LHCN-M2 (cell line): Measurements from ENCODE around the gene PRR9. TPM values are rescaled to one million over a fixed set of nuclear protein-coding genes. Genes with fewer than 3 reads are reported as not detected.

Experiments
- DNase-seq: peaks from one replicate; pipeline ENCODE4 v3.0.0-alpha.2; 2012; ENCODE audit warnings: low read depth
- total RNA-seq: library from RNA; depleted of rRNA; stranded (reverse); fragments of >200 nt; gene quantifications from 2 replicates; pipeline ENCODE4 v1.2.3, GENCODE V29; 2014; rRNA removed

Gene PRR9
- total RNA-seq, 1 experiment from 2014 or later = not detected

GRCh38 chr1:153262462-153263157 lies 45.2 kb downstream of the PRR9 start:
- no peak for DNase-seq

DNA sequence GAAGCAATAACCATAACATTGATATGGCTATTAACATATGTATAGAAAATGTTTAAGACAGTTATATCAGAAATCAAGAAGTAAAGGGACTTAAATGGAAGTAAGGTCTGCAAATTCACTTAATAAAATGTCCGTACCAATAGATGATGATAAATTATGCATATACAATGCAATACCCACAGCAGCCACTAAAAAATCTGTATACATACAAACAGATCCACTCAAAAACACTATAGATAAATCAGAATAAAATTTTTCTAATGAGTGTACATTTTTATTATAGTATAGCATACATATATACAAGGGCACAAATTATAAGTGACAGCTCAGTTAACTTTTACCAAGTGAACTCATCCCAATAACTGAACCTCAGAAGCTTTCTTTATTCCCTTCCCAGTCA lies 48.1 kb downstream of the PRR9 start:
- no peak for DNase-seq

Other genes starting within 250 kb of the PRR9 start
- not detected in 2 replicates for gene SPRR4, start 246.9 kb upstream of the PRR9 start, total RNA-seq
- gene SPRR1A, start 233.5 kb upstream of the PRR9 start, total RNA-seq = not detected in 2 replicates
- not detected in 2 replicates for gene SPRR3, start 215.8 kb upstream of the PRR9 start, total RNA-seq
- not detected in 2 replicates for gene SPRR1B, start 186.4 kb upstream of the PRR9 start, total RNA-seq
- gene SPRR2D, start 176.5 kb upstream of the PRR9 start, total RNA-seq = not detected in 2 replicates
- not detected in 2 replicates for gene SPRR2A, start 160.1 kb upstream of the PRR9 start, total RNA-seq
- not detected in 2 replicates for gene SPRR2B, start 146.0 kb upstream of the PRR9 start, total RNA-seq
- not detected in 2 replicates for gene SPRR2E, start 123.1 kb upstream of the PRR9 start, total RNA-seq
- gene SPRR2F, start 104.1 kb upstream of the PRR9 start, total RNA-seq = not detected in 2 replicates
- gene SPRR2G, start 66.7 kb upstream of the PRR9 start, total RNA-seq = not detected in 2 replicates
- gene LELP1, start 14.2 kb upstream of the PRR9 start, total RNA-seq = not detected in 2 replicates
- not detected in 2 replicates for gene LORICRIN, start 42.1 kb downstream of the PRR9 start, total RNA-seq
- gene PGLYRP3, start 95.4 kb downstream of the PRR9 start, total RNA-seq = not detected in 2 replicates
- gene PGLYRP4, start 131.3 kb downstream of the PRR9 start, total RNA-seq = not detected in 2 replicates
- not detected in 2 replicates for gene S100A9, start 140.3 kb downstream of the PRR9 start, total RNA-seq
- not detected in 2 replicates for gene S100A12, start 158.0 kb downstream of the PRR9 start, total RNA-seq
- not detected in 2 replicates for gene S100A8, start 173.5 kb downstream of the PRR9 start, total RNA-seq
- not detected in 2 replicates for gene S100A7A, start 198.9 kb downstream of the PRR9 start, total RNA-seq
- gene S100A7, start 243.1 kb downstream of the PRR9 start, total RNA-seq = not detected in 2 replicates